MCF 10A (cell line): ENCODE measurements around the gene XCL1. TPM values are rescaled to one million over a fixed set of nuclear protein-coding genes. Genes with fewer than 3 reads are reported as not detected.
"Not testable (repeated sequence)": the region's sequence is repeated elsewhere in the genome, so short reads cannot be mapped to it uniquely, and the experiment has no call there.

Experiments used
- BruUV-seq: library from RNA; stranded (reverse); fragments of 400-500 nt; replicated peaks from 2 replicates; lab custom pipeline; 2021; lab: Mats Ljungman, UMichigan
- CTCF ChIA-PET: fragments of 300-600 bp; sonication (Branson Sonifier 250); formaldehyde crosslinking; extraction: SDS; loops from one replicate; lab custom pipeline; 2021; ENCODE audit warnings: antibody characterized with exemption, inconsistent platforms; lab: Yijun Ruan, JAX
- POLR2A ChIA-PET: fragments of 300-600, 350-650 bp; sonication (Branson Sonifier 250); formaldehyde crosslinking; extraction: SDS; loops from one replicate; lab custom pipeline; 2020; ENCODE audit warnings: antibody characterized with exemption, inconsistent platforms; lab: Yijun Ruan, JAX
- DNase-seq: peaks from one replicate; pipeline ENCODE4 v3.0.0-alpha.2; 2018; ENCODE audit not compliant: unreplicated experiment
- H3K27ac Mint-ChIP-seq: one replicate; pipeline ENCODE4 v1.8.0; 2022; ENCODE audit warnings: mild to moderate bottlenecking, low read depth, mixed read lengths; ENCODE audit not compliant: unreplicated experiment
- H3K27me3 Mint-ChIP-seq: one replicate; pipeline ENCODE4 v1.8.0; 2022; ENCODE audit warnings: mixed read lengths; ENCODE audit not compliant: insufficient read depth, unreplicated experiment
- H3K36me3 Mint-ChIP-seq: one replicate; pipeline ENCODE4 v1.8.0; 2022; ENCODE audit warnings: mild to moderate bottlenecking, moderate library complexity, mixed read lengths; ENCODE audit not compliant: insufficient read depth, unreplicated experiment
- H3K4me1 Mint-ChIP-seq: one replicate; pipeline ENCODE4 v1.8.0; 2022; ENCODE audit warnings: mixed read lengths; ENCODE audit not compliant: insufficient read depth, unreplicated experiment
- H3K4me3 Mint-ChIP-seq: one replicate; pipeline ENCODE4 v1.8.0; 2022; ENCODE audit warnings: mild to moderate bottlenecking, moderate library complexity, mixed read lengths; ENCODE audit not compliant: unreplicated experiment
- H3K9me3 Mint-ChIP-seq: one replicate; pipeline ENCODE4 v1.8.0; 2022; ENCODE audit warnings: mixed read lengths; ENCODE audit not compliant: unreplicated experiment
- intact Hi-C: fragments of 100-400 bp; cut with micrococcal nuclease; formaldehyde crosslinking; loops from 2 replicates; pipeline ENCODE4 v1.14.1; 2022
- total RNA-seq: library from RNA; stranded (reverse); gene quantifications from 2 replicates; pipeline ENCODE4 v1.2.3, GENCODE V29; 2022
- TF ChIP-seq, protein P1 (sequence below): fragments of 200-600 bp; IDR thresholded peaks from one replicate; pipeline ENCODE4 v1.8.0; 2022; ENCODE audit warnings: antibody characterized with exemption, mild to moderate bottlenecking; ENCODE audit not compliant: unreplicated experiment

The XCL1 gene
- total RNA-seq, 1 experiment from 2014 or later = not detected

DNA sequence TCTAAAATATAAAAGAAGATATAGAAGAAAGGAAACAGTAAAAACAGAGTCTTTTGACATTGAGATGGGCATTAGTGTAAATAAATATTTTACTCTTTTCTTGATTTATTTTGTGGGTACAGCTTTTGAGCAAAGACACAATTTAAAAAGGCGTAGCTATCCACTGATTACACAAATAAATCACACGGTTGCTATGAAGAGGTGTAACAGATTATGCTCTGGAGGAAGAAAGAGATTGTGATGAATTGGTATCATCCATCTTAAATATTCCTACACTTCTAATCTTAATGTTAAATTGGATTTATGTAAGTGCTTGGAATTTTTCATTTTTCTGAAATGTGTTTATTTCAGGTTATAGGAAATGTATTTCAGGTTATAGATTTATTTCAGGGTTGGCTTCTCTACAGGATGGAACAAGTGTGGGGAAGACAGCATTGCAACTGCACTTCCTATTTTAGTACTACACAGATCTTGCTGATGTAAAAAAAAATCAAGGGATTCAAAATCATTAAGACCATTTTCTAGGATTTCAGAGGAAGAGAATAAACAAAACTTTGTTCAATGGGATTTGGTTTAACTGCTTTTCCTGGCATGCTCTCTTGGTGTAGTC, 15.3 kb downstream of the XCL1 start:
- TF ChIP-seq, protein P1, sequence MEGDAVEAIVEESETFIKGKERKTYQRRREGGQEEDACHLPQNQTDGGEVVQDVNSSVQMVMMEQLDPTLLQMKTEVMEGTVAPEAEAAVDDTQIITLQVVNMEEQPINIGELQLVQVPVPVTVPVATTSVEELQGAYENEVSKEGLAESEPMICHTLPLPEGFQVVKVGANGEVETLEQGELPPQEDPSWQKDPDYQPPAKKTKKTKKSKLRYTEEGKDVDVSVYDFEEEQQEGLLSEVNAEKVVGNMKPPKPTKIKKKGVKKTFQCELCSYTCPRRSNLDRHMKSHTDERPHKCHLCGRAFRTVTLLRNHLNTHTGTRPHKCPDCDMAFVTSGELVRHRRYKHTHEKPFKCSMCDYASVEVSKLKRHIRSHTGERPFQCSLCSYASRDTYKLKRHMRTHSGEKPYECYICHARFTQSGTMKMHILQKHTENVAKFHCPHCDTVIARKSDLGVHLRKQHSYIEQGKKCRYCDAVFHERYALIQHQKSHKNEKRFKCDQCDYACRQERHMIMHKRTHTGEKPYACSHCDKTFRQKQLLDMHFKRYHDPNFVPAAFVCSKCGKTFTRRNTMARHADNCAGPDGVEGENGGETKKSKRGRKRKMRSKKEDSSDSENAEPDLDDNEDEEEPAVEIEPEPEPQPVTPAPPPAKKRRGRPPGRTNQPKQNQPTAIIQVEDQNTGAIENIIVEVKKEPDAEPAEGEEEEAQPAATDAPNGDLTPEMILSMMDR = no peak
- no peaks in the 10 kb centered on the region for H3K4me1 Mint-ChIP-seq
- no peak for DNase-seq
- no TSS peak for BruUV-seq
- H3K27me3 Mint-ChIP-seq = no peaks in the 10 kb centered on the region
- peaks cover 6% of the 10 kb centered on the region for H3K9me3 Mint-ChIP-seq
- H3K36me3 Mint-ChIP-seq = no peaks in the 10 kb centered on the region
- no peak overlapping the region for H3K27ac Mint-ChIP-seq
- no peak overlapping the region for H3K4me3 Mint-ChIP-seq
- intact Hi-C loops = no loop called here
- CTCF ChIA-PET = interaction anchor here (2.5 to 4.2 kb wide), 3 partner anchors 12 to 249 kb away, joined by 8 to 21 read pairs (median 18); no protein-coding TSS in a partner anchor
- POLR2A ChIA-PET = no interaction called here

DNA sequence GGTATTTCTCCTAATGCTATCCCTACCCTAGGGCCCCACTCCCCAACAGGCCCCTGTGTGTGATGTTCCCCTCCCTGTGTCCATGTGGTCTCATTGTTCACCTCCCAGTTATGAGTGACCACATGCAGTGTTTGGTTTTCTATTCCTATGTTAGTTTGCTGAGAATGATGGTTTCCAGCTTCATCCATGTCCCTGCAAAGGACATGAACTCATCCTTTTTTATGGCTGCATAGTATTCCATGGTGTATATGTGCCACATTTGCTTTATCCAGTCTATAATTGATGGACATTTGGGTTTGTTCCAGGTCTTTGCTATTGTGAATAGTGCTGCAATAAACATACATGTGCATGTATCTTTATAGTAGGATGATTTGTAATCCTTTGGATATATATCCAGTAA, 19.0 kb downstream of the XCL1 start:
- intact Hi-C loops, POLR2A ChIA-PET, H3K36me3 Mint-ChIP-seq, H3K4me3 Mint-ChIP-seq, DNase-seq, H3K9me3 Mint-ChIP-seq, BruUV-seq, H3K27ac Mint-ChIP-seq, H3K4me1 Mint-ChIP-seq, H3K27me3 Mint-ChIP-seq: not testable (repeated sequence)
- CTCF ChIA-PET = interaction anchor here (0.9 to 4.2 kb wide), 3 partner anchors 8 to 522 kb away, joined by 3 to 21 read pairs (median 3); no protein-coding TSS in a partner anchor

GRCh38 chr1:168598125-168598524, 21.7 kb downstream of the XCL1 start:
- H3K27me3 Mint-ChIP-seq = no peaks in the 10 kb centered on the region
- CTCF ChIA-PET = interaction anchor here (0.7 to 13.0 kb wide), 4 partner anchors 8 to 750 kb away, joined by 3 to 341 read pairs (median 40); no protein-coding TSS in a partner anchor
- DNase-seq = no peak

GRCh38 chr1:168598892-168599291, 22.5 kb downstream of the XCL1 start:
- Mint-ChIP-seq H3K4me3 (no peak overlapping the region), H3K27me3 (no peaks in the 10 kb centered on the region), H3K27ac (no peak overlapping the region), H3K9me3 (no peaks in the 10 kb centered on the region), H3K36me3 (no peaks in the 10 kb centered on the region), H3K4me1 (peaks cover 7% of the 10 kb centered on the region)
- no peak for DNase-seq
- ChIA-PET POLR2A (interaction anchor here (0.9 to 2.7 kb wide), 3 partner anchors 37 to 769 kb away, joined by 3 to 7 read pairs (median 5); partner anchors contain the start of genes BLZF1 and NME7), CTCF (interaction anchor here (0.6 to 13.0 kb wide), 12 partner anchors 10 to 952 kb away, joined by 3 to 341 read pairs (median 4); partner anchors contain the start of gene ATP1B1)
- TF ChIP-seq, protein P1 = no peak
- intact Hi-C loops = no loop called here
- BruUV-seq = no TSS peak

More at GRCh38 chr1:168598125-168598524, 21.7 kb downstream of the XCL1 start:
- H3K36me3 Mint-ChIP-seq = no peaks in the 10 kb centered on the region
- POLR2A ChIA-PET = no interaction called here
- no TSS peak for BruUV-seq
- TF ChIP-seq, protein P1 = no peak
- H3K9me3 Mint-ChIP-seq = no peaks in the 10 kb centered on the region
- H3K27ac Mint-ChIP-seq = no peak overlapping the region
- intact Hi-C loops = no loop called here
- peaks cover 7% of the 10 kb centered on the region for H3K4me1 Mint-ChIP-seq
- H3K4me3 Mint-ChIP-seq = no peak overlapping the region
